COR-L47 (cell line): Measurements from ENCODE around the gene SPEM3.

Experiments
- DNase-seq: peaks from one replicate; lab custom pipeline; 2025; lab: John Stamatoyannopoulos, UW

The SPEM3 gene

GRCh38 chr17:7421186-7421585 lies 7.5 kb upstream of the SPEM3 start:
- DNase-seq: no peak

GRCh38 chr17:7423679-7424078 lies 5.0 kb upstream of the SPEM3 start:
- no peak for DNase-seq

- DNase-seq: no peak
Measured at GRCh38 chr17:7425316-7425715, 3.3 kb upstream of the SPEM3 start, which contains the start of gene SPEM2. Gene SPEM2 (plus strand): TSS chr17:7425616. CDS start chr17:7425689, 73 bp downstream.

GRCh38 chr17:7425756-7426155 lies 2.9 kb upstream of the SPEM3 start:
- no peak for DNase-seq

- no peak for DNase-seq
Measured at GRCh38 chr17:7426203-7426863, 2.3 kb upstream of the SPEM3 start.

GRCh38 chr17:7426896-7427489 lies 1.7 kb upstream of the SPEM3 start:
- DNase-seq: no peak

- DNase-seq: no peak
Measured at GRCh38 chr17:7427549-7427948, 1.1 kb upstream of the SPEM3 start.

- no peak for DNase-seq
Measured at GRCh38 chr17:7429722-7430121, 1.1 kb downstream of the SPEM3 start.

GRCh38 chr17:7431231-7431630 lies 2.6 kb downstream of the SPEM3 start:
- DNase-seq: no peak

GRCh38 chr17:7432296-7432695 lies 3.6 kb downstream of the SPEM3 start:
- no peak for DNase-seq

GRCh38 chr17:7435676-7436555 lies 7.3 kb downstream of the SPEM3 start:
- DNase-seq: no peak

GRCh38 chr17:7436556-7437368 lies 8.1 kb downstream of the SPEM3 start:
- DNase-seq: peak; percentile 68

GRCh38 chr17:7437369-7437863 lies 8.8 kb downstream of the SPEM3 start:
- DNase-seq: no peak

- DNase-seq: no peak
Measured at GRCh38 chr17:7437950-7438614, 9.4 kb downstream of the SPEM3 start.

GRCh38 chr17:7438656-7439460 lies 10.2 kb downstream of the SPEM3 start:
- DNase-seq: no peak

GRCh38 chr17:7439462-7440112 lies 10.9 kb downstream of the SPEM3 start, which contains the start of gene FGF11:
Gene FGF11 (plus strand): TSS chr17:7439512. CDS start chr17:7439621, 109 bp downstream.
- no peak for DNase-seq

GRCh38 chr17:7440113-7440833 lies 11.6 kb downstream of the SPEM3 start:
- peak; percentile 21 for DNase-seq

GRCh38 chr17:7440834-7441195 lies 12.2 kb downstream of the SPEM3 start:
- no peak for DNase-seq

- DNase-seq: no peak
Measured at GRCh38 chr17:7441266-7441665, 12.6 kb downstream of the SPEM3 start.
